GM18867 (cell line): ENCODE results near the gene HLA-DQB1.
A peak's percentile ranks its signal among the peaks of the same experiment; 100 is the strongest.
"Not testable (repeated sequence)": the region's sequence is repeated elsewhere in the genome, so short reads cannot be mapped to it uniquely, and the experiment has no call there.

ENCODE experiments used
- ATAC-seq: cut with Tn5 transposase; IDR thresholded peaks from one replicate; pipeline ENCODE4 v1.9.1; 2021; ENCODE audit warnings: mild to moderate bottlenecking, moderate library complexity; ENCODE audit not compliant: unreplicated experiment

HLA-DQB1 gene

DNA sequence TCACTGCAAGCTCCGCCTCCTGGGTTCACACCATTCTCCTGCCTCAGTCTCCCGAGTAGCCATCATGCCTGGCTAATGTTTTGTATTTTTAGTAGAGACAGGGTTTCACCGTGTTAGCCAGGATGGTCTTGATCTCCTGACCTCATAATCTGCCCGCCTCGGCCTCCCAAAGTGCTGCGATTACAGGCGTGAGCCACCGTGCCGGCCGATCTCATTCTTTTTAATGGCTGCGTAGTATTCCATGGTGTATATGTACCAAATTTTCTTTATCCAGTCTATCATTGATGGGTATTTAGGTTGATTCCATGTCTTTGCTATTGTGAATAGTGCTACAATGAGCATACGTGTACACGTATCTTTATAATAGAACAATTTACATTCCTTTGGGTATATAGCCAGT lies 36.7 kb downstream of the HLA-DQB1 start:
- not testable (repeated sequence) for ATAC-seq

- no peak for ATAC-seq
Measured at GRCh38 chr6:32627831-32628230, 38.6 kb downstream of the HLA-DQB1 start.

DNA sequence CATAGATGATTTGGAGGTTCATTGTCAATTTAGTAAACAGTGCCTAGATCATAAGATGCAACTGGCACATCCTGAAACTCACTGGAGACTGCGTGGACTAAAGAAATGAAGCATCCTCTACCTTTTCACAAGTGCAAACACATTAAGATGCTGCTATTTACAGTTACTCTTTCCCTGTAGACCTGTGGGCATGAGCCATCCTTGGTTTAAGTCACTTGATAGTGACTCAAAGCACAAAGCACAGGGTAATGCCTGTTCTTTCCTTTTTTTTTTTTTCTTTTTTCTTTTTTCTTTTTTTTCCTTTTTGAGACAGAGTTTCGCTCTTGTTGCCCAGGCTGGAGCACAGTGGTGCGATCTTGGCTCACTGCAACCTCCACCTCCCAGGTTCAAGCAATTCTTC lies 39.2 kb downstream of the HLA-DQB1 start:
- ATAC-seq: no peak

GRCh38 chr6:32625137-32625536 lies 41.3 kb downstream of the HLA-DQB1 start:
- ATAC-seq: no peak

DNA sequence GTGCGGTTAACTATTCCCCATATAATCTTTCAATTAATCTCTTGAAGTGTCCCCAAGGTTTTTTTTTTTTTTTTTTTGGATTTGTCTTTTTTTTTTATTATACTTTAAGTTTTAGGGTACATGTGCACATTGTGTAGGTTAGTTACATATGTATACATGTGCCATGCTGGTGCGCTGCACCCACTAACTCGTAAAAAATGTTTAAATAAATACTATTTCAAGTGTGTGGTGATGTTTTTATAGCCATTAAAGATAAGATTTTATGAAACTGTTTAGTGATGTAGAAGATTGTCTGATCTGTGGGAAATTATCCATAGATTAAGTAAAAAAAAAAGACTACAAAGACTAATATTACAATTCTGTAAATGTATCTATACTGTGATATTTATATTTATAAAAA lies 41.9 kb downstream of the HLA-DQB1 start:
- ATAC-seq: no peak

GRCh38 chr6:32623693-32624092 lies 42.8 kb downstream of the HLA-DQB1 start:
- ATAC-seq: no peak

- ATAC-seq: peak; percentile 75
Measured at GRCh38 chr6:32622545-32623401, 43.7 kb downstream of the HLA-DQB1 start.

DNA sequence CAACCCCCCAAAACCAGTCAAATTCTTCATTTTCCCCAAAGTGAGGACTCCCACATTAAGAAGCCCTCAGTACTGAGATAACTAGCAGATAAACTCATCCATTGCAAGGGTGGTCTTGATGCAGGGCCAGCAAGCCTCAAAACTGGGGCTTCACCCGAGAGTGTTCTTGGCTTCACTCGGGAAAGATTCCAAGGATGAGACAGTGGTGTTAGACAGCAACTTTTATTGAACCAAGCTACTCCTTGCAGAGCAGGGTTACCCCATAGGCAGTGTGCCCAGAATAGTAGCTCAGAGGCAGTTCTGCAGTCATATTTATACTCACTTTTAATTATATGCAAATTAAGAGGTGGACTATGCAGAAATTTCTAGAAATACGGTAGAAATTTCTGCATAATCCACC lies 45.1 kb downstream of the HLA-DQB1 start:
- ATAC-seq: no peak

DNA sequence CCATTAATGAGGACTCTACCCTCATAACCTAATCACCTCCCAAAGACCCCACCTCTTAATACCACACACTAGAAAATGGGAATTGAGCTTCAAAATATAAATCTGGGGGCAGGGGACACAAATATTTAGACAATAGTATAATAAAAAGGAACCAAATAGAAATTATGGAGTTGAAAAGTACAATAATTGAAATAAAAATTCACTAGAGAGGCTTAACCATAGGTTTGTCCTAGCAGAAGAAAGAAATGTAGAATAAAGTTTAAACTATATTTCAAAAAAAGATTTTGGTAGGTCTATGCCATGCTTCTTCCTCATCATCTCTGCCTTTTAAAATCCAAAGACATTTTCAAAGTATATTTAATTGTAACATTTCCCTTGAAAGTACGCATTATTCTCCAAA lies 48.7 kb downstream of the HLA-DQB1 start:
- ATAC-seq: no peak

DNA sequence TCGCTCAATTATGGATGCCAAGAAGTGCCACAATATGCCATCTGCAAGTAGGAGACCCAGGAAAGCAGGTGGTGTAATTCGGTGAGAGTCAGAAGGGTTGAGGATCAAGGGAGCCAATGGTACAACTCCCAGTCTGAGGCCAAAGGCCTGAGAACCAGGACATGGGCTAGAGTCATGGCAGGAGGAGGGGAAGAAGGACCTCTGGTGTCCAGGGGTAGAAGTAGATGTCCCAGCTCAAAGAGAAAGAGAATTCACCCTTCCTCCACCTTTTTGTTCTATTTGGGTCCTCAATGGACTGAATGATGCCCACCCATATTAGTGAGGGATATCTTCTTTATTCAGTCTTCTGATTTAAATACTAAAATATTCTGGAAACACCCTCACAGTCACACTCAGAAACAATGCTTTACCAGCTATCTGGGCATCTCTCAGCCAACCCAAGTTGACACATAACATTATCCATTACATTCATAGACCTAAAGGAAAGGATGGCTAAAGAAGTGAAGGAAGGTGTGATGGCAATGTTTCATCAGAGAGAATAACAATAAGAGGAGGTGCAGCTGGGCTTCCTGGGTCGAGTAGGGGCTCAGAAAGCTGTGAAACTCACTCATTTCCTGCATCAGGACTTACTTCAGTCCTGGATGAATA lies 50.4 kb downstream of the HLA-DQB1 start:
- no peak for ATAC-seq

DNA sequence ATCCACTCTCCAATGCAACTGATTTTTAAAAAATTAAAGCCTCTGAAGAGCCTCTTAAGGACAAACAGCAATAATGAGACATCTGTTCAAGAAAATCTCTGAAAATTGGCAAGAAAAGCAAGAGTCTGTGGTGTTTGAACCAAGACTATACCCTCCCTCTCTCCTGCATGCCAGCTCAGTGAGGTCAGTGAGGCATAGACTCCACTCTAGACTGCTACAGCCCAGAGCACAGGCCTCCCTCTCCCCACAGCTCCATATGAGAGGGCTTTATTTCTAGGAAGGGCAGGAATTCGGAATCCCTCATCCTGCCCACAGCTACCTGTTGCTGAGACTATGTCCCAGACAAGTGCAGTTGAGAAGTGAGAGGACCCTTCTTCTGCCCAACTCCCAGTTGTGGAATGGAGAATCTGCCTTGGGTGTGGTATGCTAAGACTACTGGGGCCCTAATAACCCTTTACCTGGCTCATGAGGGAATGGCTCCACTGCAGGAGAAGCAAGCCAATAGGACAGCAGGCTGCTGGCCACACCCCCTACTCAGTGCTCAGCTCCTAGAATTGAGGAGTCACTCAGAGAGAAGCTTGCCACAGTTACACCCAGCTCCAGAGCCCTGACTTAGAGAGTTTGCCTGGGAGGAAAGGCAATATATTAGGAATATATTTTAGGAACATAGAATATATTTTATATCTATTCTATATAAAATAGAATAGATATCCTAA lies 51.9 kb downstream of the HLA-DQB1 start:
- no peak for ATAC-seq

GRCh38 chr6:32613475-32613874 lies 53.0 kb downstream of the HLA-DQB1 start:
- no peak for ATAC-seq

DNA sequence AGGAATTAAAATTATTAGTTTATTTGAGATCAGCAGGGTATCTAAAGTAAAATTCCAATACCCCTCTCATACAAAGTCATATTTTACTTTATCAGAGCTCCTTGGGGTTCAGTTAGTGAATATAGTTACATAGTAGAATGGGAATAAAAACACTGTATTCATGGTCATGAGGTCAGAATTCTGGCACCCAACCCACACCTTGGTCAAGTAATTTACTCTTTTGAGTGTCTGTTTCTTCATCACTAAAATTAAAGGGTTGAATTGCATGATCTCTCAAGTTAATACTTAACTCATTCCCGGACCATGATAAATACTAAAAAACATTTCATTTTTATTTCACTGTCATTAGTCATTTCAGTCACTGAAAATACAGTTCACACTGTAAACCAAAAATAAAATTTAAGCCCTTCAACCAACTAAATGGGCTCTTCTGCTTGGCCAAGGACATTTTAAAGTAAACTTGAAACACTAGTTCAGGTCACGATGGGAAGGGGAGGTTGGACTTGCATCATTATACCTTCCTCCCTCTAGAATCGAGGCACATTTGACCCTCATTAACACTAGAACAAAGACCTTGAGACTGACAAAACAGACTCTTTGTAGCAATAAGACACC lies 55.7 kb downstream of the HLA-DQB1 start:
- ATAC-seq: no peak

DNA sequence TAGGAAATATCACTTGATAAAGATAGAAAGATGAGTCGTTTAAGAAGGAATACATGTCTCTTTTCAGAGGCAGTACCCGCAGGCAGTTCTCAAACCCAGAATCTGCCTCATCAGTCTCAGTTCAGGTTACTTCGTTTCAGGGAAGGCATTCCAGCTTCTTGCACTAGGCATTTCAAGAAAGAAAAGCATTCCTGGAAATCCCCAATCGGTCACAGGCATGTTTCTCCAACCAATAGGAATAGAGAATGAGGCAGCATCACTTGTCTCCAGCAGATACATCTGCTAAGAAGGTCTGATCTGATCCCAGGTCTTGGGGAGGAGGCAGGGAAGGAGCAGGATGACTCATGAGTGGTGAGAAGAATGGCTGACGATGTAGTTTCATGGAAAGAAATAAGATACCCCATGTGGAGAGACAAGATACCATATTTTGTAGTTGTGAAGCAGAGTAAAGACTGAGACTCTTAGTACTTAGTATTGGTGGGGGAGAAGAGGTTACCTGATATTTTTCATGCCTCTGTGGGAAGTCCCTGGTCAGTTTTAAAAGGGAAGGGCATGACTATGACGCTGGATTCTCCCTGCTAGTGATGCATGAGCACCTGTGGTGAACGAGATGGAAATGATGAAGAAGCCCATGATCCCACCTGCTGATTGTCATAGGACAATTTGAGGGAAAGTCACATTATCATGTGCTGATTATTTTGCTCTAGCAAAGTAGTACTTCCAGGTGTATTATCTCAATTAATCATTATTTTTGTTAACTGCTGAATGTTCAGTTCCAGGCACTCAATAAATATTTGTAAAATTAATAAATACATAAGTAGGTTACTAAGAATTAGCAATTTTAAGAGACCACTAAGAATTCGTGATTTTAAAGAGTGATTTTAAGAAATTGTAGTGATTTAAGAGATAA lies 56.5 kb downstream of the HLA-DQB1 start:
- ATAC-seq: peak; percentile 83
